ENCODE data around the gene TRAM2. TPM values are rescaled to one million over a fixed set of nuclear protein-coding genes. Genes with fewer than 3 reads are reported as not detected.
A peak's percentile ranks its signal among the peaks of the same experiment; 100 is the strongest.

Gene TRAM2
- total and polyA plus RNA-seq, 2 of the 13 experiments (the other 11 are each of a cell fraction or from before 2014, with no cell fraction given): 49.1 to 72.5 TPM

DNA sequence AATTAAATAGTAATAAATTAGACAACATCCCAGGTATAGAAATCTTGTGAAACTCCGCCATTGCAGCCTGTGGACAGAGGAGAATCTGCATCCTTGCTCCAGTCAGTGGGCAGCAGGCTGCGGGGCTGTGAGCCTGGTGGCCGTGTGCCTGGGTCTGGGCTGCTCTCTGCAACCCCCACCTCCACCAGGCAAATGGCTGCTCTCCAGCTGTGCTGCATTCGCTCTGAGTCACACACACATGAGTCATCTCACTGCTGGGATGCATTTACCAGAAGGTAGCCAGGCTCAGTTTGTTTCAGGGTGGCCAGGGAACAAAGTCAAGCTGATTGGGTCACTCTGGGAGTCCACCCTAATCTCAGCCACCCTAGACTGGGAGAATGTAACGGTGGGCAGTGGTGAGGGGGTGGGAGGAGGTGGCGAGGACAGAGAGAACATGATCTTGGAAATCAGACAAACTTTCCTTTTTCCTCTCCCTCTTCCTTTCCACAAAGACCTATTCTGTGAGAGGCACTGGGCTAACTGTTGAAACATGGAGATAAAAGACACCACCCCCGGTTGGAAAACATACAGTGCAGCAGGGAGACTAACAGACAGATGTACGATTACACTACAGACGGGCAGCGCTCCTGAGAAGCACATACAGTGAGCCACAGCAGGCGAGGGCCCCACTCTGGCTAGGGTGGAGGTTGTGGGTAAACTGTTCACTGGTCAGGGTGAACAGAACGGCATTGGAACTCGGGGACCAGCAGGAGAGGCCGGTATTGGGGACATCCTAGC lies 59.2 kb downstream of the TRAM2 start (continued):
- no peak for TF ChIP-seq ZNF558 (CRISPR knock-in tag; IDR thresholded peaks at IDR 0.05; ENCODE audit: borderline replicate concordance)
- no peak for TF ChIP-seq ATF7 (IDR thresholded peaks at IDR 0.05)
- no peak for TF ChIP-seq ATF7 (CRISPR knock-in tag; IDR thresholded peaks at IDR 0.05)
- no peak for TF ChIP-seq ZNF615 (CRISPR knock-in tag; IDR thresholded peaks at IDR 0.05; ENCODE audit: borderline replicate concordance)
- no peak for TF ChIP-seq KLF12 (CRISPR knock-in tag; IDR thresholded peaks at IDR 0.05; ENCODE audit: borderline replicate concordance)
- TF ChIP-seq SMAD9 (CRISPR knock-in tag; IDR thresholded peaks at IDR 0.05): 0 out of 2 replicates have a peak, but pooled peaks have one; percentile 64
- peak; percentile 55; the same call in 1 of the 2 replicates for TF ChIP-seq DRAP1 (CRISPR knock-in tag; IDR thresholded peaks at IDR 0.05)
- TF ChIP-seq, protein P1, sequence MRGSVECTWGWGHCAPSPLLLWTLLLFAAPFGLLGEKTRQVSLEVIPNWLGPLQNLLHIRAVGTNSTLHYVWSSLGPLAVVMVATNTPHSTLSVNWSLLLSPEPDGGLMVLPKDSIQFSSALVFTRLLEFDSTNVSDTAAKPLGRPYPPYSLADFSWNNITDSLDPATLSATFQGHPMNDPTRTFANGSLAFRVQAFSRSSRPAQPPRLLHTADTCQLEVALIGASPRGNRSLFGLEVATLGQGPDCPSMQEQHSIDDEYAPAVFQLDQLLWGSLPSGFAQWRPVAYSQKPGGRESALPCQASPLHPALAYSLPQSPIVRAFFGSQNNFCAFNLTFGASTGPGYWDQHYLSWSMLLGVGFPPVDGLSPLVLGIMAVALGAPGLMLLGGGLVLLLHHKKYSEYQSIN (CRISPR knock-in tag; IDR thresholded peaks at IDR 0.05; ENCODE audit: borderline replicate concordance): no peak
- TF ChIP-seq NCOA2 (CRISPR knock-in tag; IDR thresholded peaks at IDR 0.05): no peak; the same call in 1 of the 2 replicates
- TF ChIP-seq ZBTB37 (CRISPR knock-in tag; IDR thresholded peaks at IDR 0.05): peak; percentile 70; the same call in 1 of the 2 replicates
- TF ChIP-seq ZSCAN22 (CRISPR knock-in tag; IDR thresholded peaks at IDR 0.05): no peak
- TF ChIP-seq ZSCAN20 (CRISPR knock-in tag; IDR thresholded peaks at IDR 0.05; ENCODE audit: borderline replicate concordance): no peak
- TF ChIP-seq RFX1 (IDR thresholded peaks at IDR 0.05): no peak; the same call in 1 of the 2 replicates
- TF ChIP-seq ZNF570 (CRISPR knock-in tag; IDR thresholded peaks at IDR 0.05; ENCODE audit: borderline replicate concordance): no peak
- TF ChIP-seq KMT2A (CRISPR knock-in tag; IDR thresholded peaks at IDR 0.05): peak; percentile 21
- no peak; the same call in 1 of the 2 replicates for TF ChIP-seq PITX1 (CRISPR knock-in tag; IDR thresholded peaks at IDR 0.05)
- TF ChIP-seq CCAR2 (optimal IDR thresholded peaks at IDR 0.05; ENCODE audit: low read depth, low read length): peak; percentile 37
- peak; percentile 84; the same call in 1 of the 2 replicates for TF ChIP-seq TARDBP (CRISPR knock-in tag; IDR thresholded peaks at IDR 0.05)
- TF ChIP-seq ETV5 (CRISPR knock-in tag; IDR thresholded peaks at IDR 0.05; ENCODE audit: borderline replicate concordance): no peak; the same call in 1 of the 2 replicates
- TF ChIP-seq HDAC1 (CRISPR knock-in tag; IDR thresholded peaks at IDR 0.05): peak; percentile 75
- no peak for TF ChIP-seq PTBP1 (IDR thresholded peaks at IDR 0.05; ENCODE audit: low read depth, low read length, poor library complexity, severe bottlenecking)
- TF ChIP-seq, protein P2, sequence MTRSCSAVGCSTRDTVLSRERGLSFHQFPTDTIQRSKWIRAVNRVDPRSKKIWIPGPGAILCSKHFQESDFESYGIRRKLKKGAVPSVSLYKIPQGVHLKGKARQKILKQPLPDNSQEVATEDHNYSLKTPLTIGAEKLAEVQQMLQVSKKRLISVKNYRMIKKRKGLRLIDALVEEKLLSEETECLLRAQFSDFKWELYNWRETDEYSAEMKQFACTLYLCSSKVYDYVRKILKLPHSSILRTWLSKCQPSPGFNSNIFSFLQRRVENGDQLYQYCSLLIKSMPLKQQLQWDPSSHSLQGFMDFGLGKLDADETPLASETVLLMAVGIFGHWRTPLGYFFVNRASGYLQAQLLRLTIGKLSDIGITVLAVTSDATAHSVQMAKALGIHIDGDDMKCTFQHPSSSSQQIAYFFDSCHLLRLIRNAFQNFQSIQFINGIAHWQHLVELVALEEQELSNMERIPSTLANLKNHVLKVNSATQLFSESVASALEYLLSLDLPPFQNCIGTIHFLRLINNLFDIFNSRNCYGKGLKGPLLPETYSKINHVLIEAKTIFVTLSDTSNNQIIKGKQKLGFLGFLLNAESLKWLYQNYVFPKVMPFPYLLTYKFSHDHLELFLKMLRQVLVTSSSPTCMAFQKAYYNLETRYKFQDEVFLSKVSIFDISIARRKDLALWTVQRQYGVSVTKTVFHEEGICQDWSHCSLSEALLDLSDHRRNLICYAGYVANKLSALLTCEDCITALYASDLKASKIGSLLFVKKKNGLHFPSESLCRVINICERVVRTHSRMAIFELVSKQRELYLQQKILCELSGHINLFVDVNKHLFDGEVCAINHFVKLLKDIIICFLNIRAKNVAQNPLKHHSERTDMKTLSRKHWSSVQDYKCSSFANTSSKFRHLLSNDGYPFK (CRISPR knock-in tag; IDR thresholded peaks at IDR 0.05; ENCODE audit: borderline replicate concordance): peak; percentile 80; the same call in 1 of the 2 replicates
- peak; percentile 44; the same call in 1 of the 2 replicates for TF ChIP-seq ZNF160 (CRISPR knock-in tag; IDR thresholded peaks at IDR 0.05)
- TF ChIP-seq ZNF333 (CRISPR knock-in tag; IDR thresholded peaks at IDR 0.05; ENCODE audit: borderline replicate concordance): 0 out of 2 replicates have a peak, but pooled peaks have one; percentile 64
- no peak for TF ChIP-seq SUZ12 (IDR thresholded peaks at IDR 0.05; ENCODE audit: low read depth, low read length)

All from HepG2 (cell line).